Measurements from ENCODE around the gene OTOG.

The OTOG gene

GRCh38 chr11:17563961-17564686, 17.1 kb downstream of the OTOG start:
- DNase-seq: no peak

DNA sequence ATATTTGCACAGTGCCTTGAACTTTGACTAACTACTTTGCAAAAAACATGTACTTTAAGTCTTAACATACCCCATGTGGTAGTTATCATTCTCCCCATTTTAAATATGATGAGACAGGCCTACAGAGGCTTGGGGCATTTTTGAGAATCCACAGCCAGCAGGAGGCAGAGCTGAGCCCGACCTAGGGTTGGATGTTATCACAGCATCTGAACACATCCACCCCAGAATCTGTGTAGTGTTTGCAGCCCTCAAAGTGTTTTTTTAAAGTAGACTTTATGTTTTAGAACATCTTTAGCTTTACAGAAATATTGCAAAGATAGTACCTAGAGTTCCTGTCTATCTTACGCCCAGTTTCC, 17.6 kb downstream of the OTOG start:
- DNase-seq: peak; percentile 31

GRCh38 chr11:17568944-17569343, 21.9 kb downstream of the OTOG start:
- no peak for DNase-seq

DNA sequence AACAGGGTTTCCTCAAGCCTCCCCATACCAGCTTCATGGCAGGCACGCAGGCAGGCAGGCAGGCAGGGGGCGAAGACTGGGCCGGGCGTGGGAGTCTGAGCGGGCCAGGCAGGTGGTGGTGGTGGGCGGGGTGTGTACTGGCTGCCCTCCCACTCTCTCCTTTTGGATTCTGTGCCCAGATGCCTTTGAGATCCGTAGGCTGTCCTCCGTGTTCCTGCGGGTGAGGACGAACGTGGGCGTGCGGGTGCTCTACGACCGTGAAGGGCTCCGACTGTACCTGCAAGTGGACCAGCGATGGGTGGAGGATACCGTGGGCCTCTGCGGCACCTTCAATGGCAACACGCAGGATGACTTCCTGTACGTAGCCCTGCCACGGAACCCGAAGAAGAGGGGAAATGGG, 23.0 kb downstream of the OTOG start:
- DNase-seq: no peak

- DNase-seq: no peak
Observed at GRCh38 chr11:17571431-17572358, 24.6 kb downstream of the OTOG start.

DNA sequence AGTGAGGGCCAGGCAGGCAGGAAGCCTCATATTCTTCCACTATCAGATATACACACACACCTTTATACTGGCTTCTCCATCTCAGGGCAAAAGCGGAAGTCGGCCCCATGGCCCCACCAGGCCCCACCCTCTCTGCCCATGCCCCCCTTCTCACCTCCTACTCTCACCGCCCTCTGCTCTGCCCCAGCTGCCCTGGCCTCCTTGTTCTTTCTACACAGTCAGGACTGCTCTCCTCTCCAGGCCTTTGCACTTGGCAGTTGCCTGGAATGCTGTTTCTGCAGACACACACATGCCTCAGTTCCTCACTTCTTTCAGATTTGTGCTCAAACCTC, 25.3 kb downstream of the OTOG start:
- peak; percentile 46 for DNase-seq

GRCh38 chr11:17572791-17573460, 25.9 kb downstream of the OTOG start:
- DNase-seq: no peak

GRCh38 chr11:17573526-17573925, 26.5 kb downstream of the OTOG start:
- DNase-seq: no peak

DNA sequence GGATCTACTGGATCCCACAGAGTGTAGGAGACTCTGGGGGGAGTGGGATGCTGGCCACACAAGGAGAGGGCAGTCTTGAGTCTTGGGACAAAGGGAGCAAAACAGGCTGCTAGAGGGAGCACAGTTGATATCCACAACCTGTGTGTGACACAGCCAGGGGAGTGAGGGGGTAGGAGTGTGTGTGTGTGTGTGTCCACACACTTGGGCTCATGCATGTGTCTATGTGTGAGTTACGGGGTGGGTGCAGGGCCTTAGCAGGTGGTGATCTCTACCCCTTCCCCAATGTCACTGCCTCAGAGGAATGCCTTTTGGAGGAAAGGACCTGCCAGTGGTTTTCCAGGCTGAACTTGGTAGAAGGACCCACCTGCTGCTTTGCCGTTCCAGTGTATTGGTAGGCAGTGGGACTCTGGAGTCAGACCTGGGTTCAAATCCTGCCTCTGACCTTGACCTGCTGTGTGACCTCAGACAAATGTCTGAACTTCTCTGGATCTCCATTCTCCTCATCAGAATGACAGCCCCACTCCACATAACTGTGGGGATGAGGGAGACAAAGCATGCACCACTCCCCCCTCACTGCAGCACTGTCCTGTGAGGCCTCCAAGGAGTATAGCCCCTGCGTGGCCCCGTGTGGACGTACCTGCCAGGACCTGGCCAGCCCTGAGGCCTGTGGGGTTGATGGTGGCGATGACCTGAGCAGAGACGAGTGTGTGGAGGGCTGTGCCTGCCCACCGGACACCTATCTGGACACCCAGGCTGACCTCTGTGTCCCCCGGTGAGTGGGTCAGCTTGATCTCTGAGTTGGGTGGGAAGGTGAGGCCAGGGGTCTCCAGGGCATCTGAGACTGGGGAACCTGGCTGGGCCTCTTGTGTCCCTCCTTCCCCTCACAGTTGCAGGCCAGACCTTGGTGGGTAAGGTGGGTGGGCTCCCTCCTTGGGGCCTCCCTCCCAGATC, 27.4 kb downstream of the OTOG start:
- DNase-seq: no peak

DNA sequence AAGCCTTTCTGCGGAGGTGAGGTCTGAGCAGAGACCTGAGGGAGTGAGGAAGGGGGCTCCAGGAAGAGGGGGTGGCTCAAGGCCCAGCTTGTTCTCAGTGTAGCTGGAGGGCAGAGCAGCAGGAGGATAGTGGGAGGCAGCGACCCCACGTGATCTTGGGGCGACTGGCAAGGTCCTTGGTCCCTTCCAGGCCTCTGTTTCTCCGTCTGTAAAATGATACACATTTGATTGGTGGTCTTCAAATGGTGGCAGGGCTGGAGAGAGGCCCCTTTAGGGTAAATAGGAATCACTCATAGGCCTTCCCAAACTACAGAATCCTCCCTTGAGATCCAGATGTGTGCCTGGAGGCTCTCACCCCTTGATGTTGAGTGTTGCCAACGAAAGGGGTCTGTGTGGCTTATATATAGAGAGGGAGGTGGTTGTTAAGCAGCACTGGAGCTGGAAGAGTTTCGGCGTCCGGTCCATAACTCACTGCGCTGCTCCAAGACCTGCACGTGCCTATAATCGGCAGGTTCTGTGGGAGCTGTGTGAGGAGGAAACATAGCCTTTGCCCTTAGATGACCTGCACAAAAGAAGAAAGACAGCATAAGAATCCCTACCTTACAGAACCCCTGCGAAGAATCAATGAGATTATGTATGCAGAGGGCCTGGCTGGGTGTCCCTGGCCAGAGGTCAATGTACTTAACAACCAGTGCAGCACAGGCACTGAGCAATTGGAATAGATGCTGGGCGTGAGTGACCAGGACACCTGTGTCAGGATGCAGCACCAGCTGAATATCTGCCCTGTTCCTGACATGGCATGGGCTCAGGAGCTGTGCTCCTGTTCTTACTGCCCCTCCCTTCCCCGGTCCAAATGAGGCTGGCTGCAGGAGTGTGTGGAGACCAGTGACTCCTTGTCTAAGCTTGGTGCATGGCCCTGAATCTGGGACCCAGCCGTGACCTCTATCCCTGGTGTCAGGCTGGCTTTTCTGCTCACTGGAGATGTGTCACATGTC, 28.7 kb downstream of the OTOG start:
- no peak for DNase-seq

GRCh38 chr11:17578296-17578695, 31.2 kb downstream of the OTOG start:
- no peak for DNase-seq

DNA sequence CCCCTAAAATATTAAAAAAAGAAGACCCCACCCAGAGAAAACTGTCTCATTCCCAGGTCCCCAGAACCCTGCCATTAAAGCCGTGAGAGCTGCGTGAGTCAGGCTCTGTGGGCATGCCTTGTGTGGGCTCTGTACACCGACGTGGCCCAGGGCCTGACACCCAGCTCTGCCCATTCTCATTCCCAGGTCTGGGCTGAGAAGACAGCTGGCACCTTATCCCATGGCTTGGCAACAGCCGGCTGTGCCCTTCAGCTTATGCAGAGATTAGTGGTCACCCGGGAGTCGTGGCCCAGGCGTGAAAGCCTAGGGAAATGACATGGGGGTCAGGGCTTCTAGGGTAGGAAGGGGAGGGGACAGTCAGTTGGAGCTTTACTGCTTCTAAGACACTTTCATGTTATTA, 31.9 kb downstream of the OTOG start:
- no peak for DNase-seq

DNA sequence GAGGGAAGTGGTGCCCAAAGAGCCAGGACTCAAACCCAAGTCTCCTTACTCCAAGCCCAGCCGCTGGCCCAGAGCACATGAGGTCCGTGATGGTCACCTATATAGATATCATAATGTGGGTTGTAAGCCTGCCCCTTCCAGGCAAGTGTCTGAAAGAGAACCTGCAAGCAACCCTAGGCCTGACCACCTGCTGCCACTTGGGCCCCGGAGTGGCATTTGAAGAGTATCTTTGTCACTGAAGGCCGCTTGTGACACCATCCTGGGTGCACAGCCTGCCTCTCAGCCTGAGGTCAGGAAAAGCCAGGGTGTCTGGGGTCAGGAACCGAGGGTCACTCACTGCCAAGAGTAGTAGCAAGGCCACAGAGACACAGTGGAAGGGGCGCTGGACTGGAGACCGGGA, 32.4 kb downstream of the OTOG start:
- no peak for DNase-seq

GRCh38 chr11:17580271-17580670, 33.2 kb downstream of the OTOG start:
- no peak for DNase-seq

DNA sequence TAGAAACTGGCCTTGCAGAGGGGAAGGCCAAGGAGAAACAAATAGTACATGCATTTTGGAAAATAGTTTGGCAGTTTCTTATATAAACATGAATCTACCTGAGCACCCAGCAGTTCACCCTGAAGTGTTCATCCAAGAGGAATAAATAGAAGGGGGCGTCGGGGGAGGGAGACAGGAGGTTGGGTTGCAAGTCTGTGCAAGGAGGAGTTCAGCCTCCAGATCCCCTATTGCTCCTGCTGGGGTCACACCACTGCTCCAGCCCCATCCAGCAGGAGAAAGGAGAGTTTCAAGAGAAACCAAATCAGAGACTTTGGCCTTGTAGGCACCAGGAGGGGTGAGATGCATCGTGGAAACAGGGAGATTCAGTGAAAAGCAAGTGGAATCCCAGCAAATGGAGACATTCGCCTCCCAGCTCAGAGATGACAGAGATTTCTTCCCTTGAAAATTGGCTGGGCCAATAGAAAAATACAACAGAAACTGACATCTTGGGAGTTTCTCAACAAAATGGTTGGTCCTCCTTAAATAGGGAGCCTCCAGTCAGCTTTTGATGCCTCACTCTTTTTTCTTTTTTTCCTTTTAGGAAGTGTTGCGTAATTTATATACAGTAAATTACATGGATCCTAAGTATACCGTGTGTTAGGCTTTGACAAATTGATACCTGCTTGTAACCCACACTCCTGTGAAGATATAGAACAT, 34.1 kb downstream of the OTOG start:
- DNase-seq: no peak

- no peak for DNase-seq
Observed at GRCh38 chr11:17581732-17582053, 34.6 kb downstream of the OTOG start.

DNA sequence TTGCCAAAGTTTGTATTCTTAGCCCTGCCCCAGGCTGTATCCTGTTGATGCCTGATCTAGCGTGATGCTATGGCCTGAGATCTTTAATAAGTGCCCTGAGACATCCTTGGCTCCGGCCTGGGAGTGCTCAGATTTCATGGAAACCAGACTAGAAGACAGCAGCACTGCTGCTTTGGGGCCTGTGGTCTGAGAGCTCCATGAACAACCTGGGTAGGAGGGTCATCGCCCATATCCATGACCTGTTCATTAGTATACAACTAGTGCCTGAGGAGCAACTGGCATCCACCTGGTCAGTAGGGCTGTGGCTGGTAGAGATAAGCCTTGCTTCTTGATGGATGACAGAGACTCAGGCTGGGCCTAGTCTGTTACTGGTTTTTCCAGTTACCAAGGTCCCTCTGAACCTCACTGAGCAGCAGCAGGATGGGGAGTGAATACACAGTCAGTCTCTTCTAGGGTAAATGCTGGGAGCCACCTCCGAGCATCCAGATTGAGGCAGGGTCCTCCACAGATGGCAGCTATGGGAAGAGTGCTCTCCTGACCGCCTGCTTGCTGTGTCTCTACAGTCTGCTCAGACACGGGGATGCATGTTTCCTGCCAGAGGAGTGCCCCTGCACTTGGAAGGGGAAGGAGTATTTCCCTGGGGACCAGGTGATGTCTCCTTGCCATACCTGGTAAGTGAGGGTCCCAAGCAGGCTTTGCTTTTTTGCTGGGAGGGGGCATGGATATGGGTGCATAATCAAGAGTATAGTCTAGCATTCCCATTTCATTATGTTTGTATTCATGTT, 39.0 kb downstream of the OTOG start:
- DNase-seq: no peak

GRCh38 chr11:17588166-17588565, 41.1 kb downstream of the OTOG start:
- no peak for DNase-seq

GRCh38 chr11:17588721-17589120, 41.7 kb downstream of the OTOG start:
- DNase-seq: no peak

- DNase-seq: no peak
Observed at GRCh38 chr11:17590463-17590862, 43.4 kb downstream of the OTOG start.

All from hematopoietic multipotent progenitor cell treated with erythropoietin and hydrocortisone succinate and interleukin-3 and kit ligand, for 4 days (in vitro differentiated cells).